ENCODE results near the gene ACAA1.

The ACAA1 gene

DNA sequence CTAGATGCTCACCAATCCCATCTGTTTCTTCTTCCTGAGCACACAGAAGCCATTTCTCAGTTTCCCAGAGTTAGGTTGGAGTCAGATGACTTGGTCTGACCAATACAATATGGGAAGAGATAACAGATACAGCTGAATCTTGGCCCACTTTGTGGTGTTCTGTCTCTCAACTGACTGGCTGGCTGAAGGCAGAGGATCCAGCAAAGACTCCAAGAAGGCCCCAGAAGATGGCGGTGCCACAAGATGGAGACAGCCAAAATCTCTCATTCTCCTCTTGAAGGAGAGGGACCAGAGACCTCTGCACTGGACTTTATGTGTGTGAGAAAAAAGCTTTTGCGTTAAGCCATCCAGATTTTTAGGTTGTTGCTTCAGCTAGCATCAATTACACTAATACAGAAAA lies 20.2 kb upstream of the ACAA1 start:
- no peaks in the 10 kb centered on the region for H3K36me3 ChIP-seq
- TF ChIP-seq, protein P1, sequence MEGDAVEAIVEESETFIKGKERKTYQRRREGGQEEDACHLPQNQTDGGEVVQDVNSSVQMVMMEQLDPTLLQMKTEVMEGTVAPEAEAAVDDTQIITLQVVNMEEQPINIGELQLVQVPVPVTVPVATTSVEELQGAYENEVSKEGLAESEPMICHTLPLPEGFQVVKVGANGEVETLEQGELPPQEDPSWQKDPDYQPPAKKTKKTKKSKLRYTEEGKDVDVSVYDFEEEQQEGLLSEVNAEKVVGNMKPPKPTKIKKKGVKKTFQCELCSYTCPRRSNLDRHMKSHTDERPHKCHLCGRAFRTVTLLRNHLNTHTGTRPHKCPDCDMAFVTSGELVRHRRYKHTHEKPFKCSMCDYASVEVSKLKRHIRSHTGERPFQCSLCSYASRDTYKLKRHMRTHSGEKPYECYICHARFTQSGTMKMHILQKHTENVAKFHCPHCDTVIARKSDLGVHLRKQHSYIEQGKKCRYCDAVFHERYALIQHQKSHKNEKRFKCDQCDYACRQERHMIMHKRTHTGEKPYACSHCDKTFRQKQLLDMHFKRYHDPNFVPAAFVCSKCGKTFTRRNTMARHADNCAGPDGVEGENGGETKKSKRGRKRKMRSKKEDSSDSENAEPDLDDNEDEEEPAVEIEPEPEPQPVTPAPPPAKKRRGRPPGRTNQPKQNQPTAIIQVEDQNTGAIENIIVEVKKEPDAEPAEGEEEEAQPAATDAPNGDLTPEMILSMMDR (IDR thresholded peaks at IDR 0.05; ENCODE audit: low read depth, low read length), result no peak
- no peak for DNase-seq
- no peak overlapping the region for H3K27ac ChIP-seq
- H3K9me3 ChIP-seq (ENCODE audit: severe bottlenecking), result no peaks in the 10 kb centered on the region
- H3K27me3 ChIP-seq (ENCODE audit: insufficient read depth, low read depth, severe bottlenecking), result no peaks in the 10 kb centered on the region
- no peak overlapping the region for H3K4me3 ChIP-seq (ENCODE audit: low read depth, low read length)

DNA sequence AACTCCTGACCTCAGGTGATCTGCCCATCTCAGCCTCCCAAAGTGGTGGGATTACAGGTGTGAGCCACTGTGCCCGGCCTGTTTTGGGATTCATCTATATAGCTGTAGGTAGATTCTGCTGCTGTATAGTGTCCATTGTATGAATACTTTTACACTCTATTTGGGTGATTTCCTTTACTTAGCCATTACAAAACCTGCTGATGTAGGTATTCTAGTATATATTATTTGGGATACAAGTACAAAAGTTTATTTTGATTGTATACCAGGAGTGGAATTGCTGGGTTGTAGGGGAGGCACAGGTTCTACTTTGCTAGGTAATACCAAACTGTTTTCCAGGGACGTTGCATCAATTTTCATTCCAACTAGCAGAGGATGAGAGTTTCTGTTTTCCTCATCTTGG lies 18.9 kb upstream of the ACAA1 start:
- no peak overlapping the region for H3K27ac ChIP-seq

DNA sequence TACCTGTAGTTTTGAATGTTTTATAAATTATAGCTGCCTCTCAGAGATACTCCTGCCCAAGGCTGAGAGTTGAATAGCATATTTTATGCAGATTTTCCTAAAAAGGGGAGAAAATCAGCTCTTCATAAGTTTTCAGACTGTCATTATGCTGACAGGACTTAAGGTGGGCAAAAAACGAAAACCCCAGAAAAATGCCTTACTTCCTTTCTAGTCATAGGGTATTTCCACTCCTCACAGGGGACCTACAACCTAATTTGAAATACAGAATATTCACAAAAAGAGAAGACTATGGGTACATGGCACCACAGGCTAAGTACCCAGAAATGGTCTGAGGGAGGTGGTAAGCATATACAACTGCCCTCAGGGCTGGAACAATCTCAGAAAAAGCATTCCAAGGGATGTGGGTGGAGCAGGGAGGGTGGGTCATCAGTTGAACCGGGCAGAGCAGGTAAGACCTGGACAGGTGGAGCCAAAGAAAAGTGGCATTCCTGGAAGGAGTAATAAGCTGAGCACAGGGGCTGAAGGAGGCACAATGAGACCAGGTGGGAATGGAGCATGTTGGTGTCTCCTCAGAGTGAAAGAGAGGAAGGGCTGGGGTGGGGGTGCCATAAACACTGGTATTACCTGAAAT lies 17.8 kb upstream of the ACAA1 start:
- TF ChIP-seq, protein P1 (IDR thresholded peaks at IDR 0.05; ENCODE audit: low read depth, low read length), result no peak
- Histone ChIP-seq H3K36me3 (no peaks in the 10 kb centered on the region), H3K27ac (no peak overlapping the region), H3K4me3 (ENCODE audit: low read depth, low read length) (no peak overlapping the region), H3K27me3 (ENCODE audit: insufficient read depth, low read depth, severe bottlenecking) (no peaks in the 10 kb centered on the region), H3K9me3 (ENCODE audit: severe bottlenecking) (no peaks in the 10 kb centered on the region)
- no peak for DNase-seq

More for the DNA sequence above, 18.9 kb upstream of the ACAA1 start:
- TF ChIP-seq, protein P1 (IDR thresholded peaks at IDR 0.05; ENCODE audit: low read depth, low read length), result no peak
- H3K4me3 ChIP-seq (ENCODE audit: low read depth, low read length), result no peak overlapping the region
- H3K27me3 ChIP-seq (ENCODE audit: insufficient read depth, low read depth, severe bottlenecking), result no peaks in the 10 kb centered on the region
- DNase-seq, result no peak
- no peaks in the 10 kb centered on the region for H3K9me3 ChIP-seq (ENCODE audit: severe bottlenecking)
- no peaks in the 10 kb centered on the region for H3K36me3 ChIP-seq

DNA sequence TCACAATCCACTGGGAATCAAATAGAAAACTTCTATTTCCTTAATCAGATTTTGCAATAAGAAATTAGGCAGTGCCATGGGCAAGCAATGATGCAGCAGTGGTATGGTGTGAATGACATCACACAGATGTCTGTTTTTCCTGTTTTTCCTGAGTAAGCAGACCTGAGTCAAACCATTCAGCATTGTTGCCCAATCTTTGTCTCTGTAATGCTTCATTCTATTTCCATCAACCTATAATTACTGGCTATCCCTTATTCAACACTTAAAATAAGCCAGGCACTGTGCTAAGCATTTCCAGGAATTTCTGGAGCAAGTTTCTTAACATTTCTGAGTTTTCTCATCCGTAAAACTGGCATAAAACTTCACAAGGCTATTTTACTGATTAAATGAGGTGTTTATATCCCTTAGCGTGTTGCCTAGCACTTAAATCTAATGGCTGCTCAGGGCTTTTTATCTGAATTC lies 17.1 kb upstream of the ACAA1 start:
- H3K9me3 ChIP-seq (ENCODE audit: severe bottlenecking), result no peaks in the 10 kb centered on the region
- no peak for DNase-seq
- H3K27me3 ChIP-seq (ENCODE audit: insufficient read depth, low read depth, severe bottlenecking), result no peaks in the 10 kb centered on the region
- no peak overlapping the region for H3K4me3 ChIP-seq (ENCODE audit: low read depth, low read length)
- H3K36me3 ChIP-seq, result no peaks in the 10 kb centered on the region
- TF ChIP-seq, protein P1 (IDR thresholded peaks at IDR 0.05; ENCODE audit: low read depth, low read length), result no peak
- H3K27ac ChIP-seq, result no peak overlapping the region

DNA sequence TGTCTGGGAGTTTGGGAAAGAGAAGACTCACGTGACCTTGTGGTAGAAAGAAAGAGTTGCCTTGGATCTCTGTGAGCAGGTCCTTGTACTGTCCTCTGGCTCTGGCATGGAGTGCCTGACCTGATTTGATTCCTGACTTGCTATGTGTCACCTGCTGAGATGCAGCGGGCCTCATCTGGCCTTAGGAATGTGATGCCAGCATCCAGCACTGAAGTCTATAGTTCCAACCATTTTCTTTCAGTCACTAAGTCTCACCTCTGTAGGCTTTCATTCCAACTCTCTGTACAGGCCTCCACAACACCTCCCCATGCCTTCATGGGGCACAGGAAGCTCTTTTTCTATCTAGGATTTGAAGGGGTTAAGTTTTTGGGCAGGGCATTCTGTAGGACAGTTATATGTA lies 16.3 kb upstream of the ACAA1 start:
- H3K27me3 ChIP-seq (ENCODE audit: insufficient read depth, low read depth, severe bottlenecking), result no peaks in the 10 kb centered on the region
- H3K27ac ChIP-seq, result no peak overlapping the region
- no peak for DNase-seq
- H3K36me3 ChIP-seq, result no peaks in the 10 kb centered on the region
- H3K4me3 ChIP-seq (ENCODE audit: low read depth, low read length), result no peak overlapping the region
- TF ChIP-seq, protein P1 (IDR thresholded peaks at IDR 0.05; ENCODE audit: low read depth, low read length), result no peak
- no peaks in the 10 kb centered on the region for H3K9me3 ChIP-seq (ENCODE audit: severe bottlenecking)

DNA sequence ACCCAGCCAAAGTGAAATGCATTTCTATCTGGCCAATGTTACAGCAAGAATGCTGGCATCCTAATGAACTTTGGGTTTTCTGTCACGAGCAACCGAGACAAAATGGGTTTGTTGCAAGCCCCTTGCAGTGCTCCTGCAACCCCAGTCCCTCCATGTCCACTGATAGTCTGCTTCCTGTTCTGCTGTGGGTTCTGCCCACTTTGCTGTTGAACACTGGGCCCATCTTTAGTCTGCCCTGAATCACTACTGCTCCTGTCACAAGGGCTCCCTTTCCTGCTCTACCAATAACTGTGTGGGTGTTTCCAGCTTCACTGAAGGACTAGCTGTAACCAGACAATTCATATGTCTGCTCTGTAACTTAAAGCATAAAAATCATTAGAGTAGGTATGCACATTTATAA lies 15.7 kb upstream of the ACAA1 start:
- no peaks in the 10 kb centered on the region for H3K36me3 ChIP-seq
- no peaks in the 10 kb centered on the region for H3K27me3 ChIP-seq (ENCODE audit: insufficient read depth, low read depth, severe bottlenecking)
- DNase-seq, result no peak
- H3K4me3 ChIP-seq (ENCODE audit: low read depth, low read length), result no peak overlapping the region
- no peak overlapping the region for H3K27ac ChIP-seq
- TF ChIP-seq, protein P1 (IDR thresholded peaks at IDR 0.05; ENCODE audit: low read depth, low read length), result no peak
- no peaks in the 10 kb centered on the region for H3K9me3 ChIP-seq (ENCODE audit: severe bottlenecking)

All from WERI-Rb-1 (cell line).